ENCODE measurements around the gene TRIO.

Gene TRIO

DNA sequence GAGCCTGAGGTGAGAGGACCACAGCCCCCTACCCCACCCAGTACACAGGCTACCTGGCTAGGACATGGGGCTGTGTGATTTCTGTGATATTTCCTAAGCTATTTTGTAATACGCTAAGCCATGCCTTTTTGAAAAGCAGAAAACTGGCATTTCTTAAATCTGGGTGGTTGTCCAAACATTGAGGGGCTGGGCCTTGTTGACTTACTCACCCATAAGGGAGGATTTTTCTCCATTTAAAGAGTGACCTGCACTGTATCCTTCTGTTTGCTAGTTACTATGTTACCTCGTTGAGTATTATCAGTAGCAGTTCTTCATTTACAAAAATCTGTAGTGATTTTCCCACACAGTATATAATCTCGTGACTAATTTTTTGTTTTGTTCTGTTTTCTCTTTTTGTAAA is 321.0 kb downstream of the TRIO start:
- H3K4me3 ChIP-seq (ENCODE audit: low read length) = no peak overlapping the region
- no peaks in the 10 kb centered on the region for H3K4me1 ChIP-seq (ENCODE audit: control insufficient read depth, low read length)
- no peaks in the 10 kb centered on the region for H3K9me3 ChIP-seq (ENCODE audit: control insufficient read depth, insufficient read depth, low read length)
- no peaks in the 10 kb centered on the region for H3K79me2 ChIP-seq (ENCODE audit: control insufficient read depth, low read length)
- no peak overlapping the region for H3K27ac ChIP-seq (ENCODE audit: low read depth, low read length)
- no peaks in the 10 kb centered on the region for H3F3A ChIP-seq (ENCODE audit: control insufficient read depth, insufficient read depth)
- TF ChIP-seq CTCF (IDR thresholded peaks at IDR 0.05; ENCODE audit: low read depth, low read length, poor library complexity, severe bottlenecking) = no peak
- TF ChIP-seq EZH2phosphoT487 (IDR thresholded peaks at IDR 0.05; ENCODE audit: borderline replicate concordance, low read length) = no peak
- no peak overlapping the region for H3K4me2 ChIP-seq (ENCODE audit: low read length)
- H3K36me3 ChIP-seq (ENCODE audit: control insufficient read depth, low read length) = peaks cover 24% of the 10 kb centered on the region
- no peaks in the 10 kb centered on the region for H3K9me2 ChIP-seq (replicated peaks; ENCODE audit: control insufficient read depth, low read length)
- no peaks in the 10 kb centered on the region for H4K20me1 ChIP-seq (ENCODE audit: control insufficient read depth, insufficient read depth, low read depth, low read length)
- no peaks in the 10 kb centered on the region for H3K27me3 ChIP-seq (ENCODE audit: control insufficient read depth, low read length)

DNA sequence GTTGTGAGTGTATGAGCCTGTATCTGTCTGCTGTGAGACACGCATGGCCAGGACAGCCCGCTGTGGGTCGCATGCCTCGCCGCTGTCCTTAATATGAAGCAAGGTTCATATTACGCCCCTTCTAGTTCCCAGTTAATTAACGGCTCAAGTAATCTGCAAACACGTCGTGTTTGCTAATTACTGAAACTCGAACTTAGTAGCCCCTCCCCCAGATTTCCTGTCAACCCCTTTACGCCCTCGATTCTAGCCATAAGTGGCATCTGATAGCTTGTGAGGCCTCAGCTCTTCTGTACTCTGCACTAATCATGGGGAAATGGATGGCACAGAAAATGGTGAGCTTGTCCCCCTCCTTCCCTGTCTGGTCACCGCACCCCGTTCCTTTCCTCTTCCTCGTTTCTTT is 321.5 kb downstream of the TRIO start:
- Histone ChIP-seq H3K27ac (ENCODE audit: low read depth, low read length) (no peak overlapping the region), H4K20me1 (ENCODE audit: control insufficient read depth, insufficient read depth, low read depth, low read length) (no peaks in the 10 kb centered on the region)

DNA sequence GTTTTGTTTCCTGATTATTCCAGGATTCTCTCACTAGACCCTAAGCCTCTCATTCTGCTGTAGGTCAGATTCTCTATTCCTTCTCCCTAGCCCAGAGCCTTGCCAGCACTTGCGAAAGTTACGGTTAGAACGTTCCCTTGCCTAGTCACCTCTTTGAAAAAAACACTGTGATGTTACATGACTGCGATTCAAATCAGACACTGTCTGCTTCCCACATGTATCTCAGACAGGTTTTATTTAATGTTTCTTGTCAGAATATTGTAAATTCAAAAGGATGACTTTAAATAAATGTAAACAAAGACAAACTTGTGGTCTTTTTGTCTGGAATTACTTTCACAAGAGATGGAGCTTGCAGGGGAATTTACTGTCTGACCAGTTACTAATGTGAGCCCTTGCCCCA is 322.0 kb downstream of the TRIO start:
- Histone ChIP-seq H3K27ac (ENCODE audit: low read depth, low read length) (no peak overlapping the region), H3F3A (ENCODE audit: control insufficient read depth, insufficient read depth) (no peaks in the 10 kb centered on the region), H3K4me1 (ENCODE audit: control insufficient read depth, low read length) (no peaks in the 10 kb centered on the region), H3K9me2 (replicated peaks; ENCODE audit: control insufficient read depth, low read length) (no peaks in the 10 kb centered on the region), H3K9me3 (ENCODE audit: control insufficient read depth, insufficient read depth, low read length) (no peaks in the 10 kb centered on the region), H3K4me2 (ENCODE audit: low read length) (no peak overlapping the region), H3K79me2 (ENCODE audit: control insufficient read depth, low read length) (no peaks in the 10 kb centered on the region), H4K20me1 (ENCODE audit: control insufficient read depth, insufficient read depth, low read depth, low read length) (no peaks in the 10 kb centered on the region), H3K36me3 (ENCODE audit: control insufficient read depth, low read length) (peaks cover 24% of the 10 kb centered on the region), H3K27me3 (ENCODE audit: control insufficient read depth, low read length) (no peaks in the 10 kb centered on the region), H3K4me3 (ENCODE audit: low read length) (no peak overlapping the region)
- TF ChIP-seq EZH2phosphoT487 (IDR thresholded peaks at IDR 0.05; ENCODE audit: borderline replicate concordance, low read length) (no peak), CTCF (IDR thresholded peaks at IDR 0.05; ENCODE audit: low read depth, low read length, poor library complexity, severe bottlenecking) (no peak)

More for the DNA sequence above, 321.5 kb downstream of the TRIO start:
- Histone ChIP-seq H3K4me2 (ENCODE audit: low read length) (no peak overlapping the region), H3K9me3 (ENCODE audit: control insufficient read depth, insufficient read depth, low read length) (no peaks in the 10 kb centered on the region), H3K4me1 (ENCODE audit: control insufficient read depth, low read length) (no peaks in the 10 kb centered on the region), H3K79me2 (ENCODE audit: control insufficient read depth, low read length) (no peaks in the 10 kb centered on the region), H3F3A (ENCODE audit: control insufficient read depth, insufficient read depth) (no peaks in the 10 kb centered on the region), H3K9me2 (replicated peaks; ENCODE audit: control insufficient read depth, low read length) (no peaks in the 10 kb centered on the region), H3K4me3 (ENCODE audit: low read length) (no peak overlapping the region), H3K36me3 (ENCODE audit: control insufficient read depth, low read length) (peaks cover 24% of the 10 kb centered on the region), H3K27me3 (ENCODE audit: control insufficient read depth, low read length) (no peaks in the 10 kb centered on the region)
- TF ChIP-seq CTCF (IDR thresholded peaks at IDR 0.05; ENCODE audit: low read depth, low read length, poor library complexity, severe bottlenecking) (no peak), EZH2phosphoT487 (IDR thresholded peaks at IDR 0.05; ENCODE audit: borderline replicate concordance, low read length) (no peak)

GRCh38 chr5:14465776-14466175 is 322.6 kb downstream of the TRIO start:
- Histone ChIP-seq H3K9me2 (replicated peaks; ENCODE audit: control insufficient read depth, low read length) (no peaks in the 10 kb centered on the region), H3K36me3 (ENCODE audit: control insufficient read depth, low read length) (peaks cover 24% of the 10 kb centered on the region), H3K79me2 (ENCODE audit: control insufficient read depth, low read length) (no peaks in the 10 kb centered on the region), H3K9me3 (ENCODE audit: control insufficient read depth, insufficient read depth, low read length) (no peaks in the 10 kb centered on the region), H3K27me3 (ENCODE audit: control insufficient read depth, low read length) (no peaks in the 10 kb centered on the region), H3F3A (ENCODE audit: control insufficient read depth, insufficient read depth) (no peaks in the 10 kb centered on the region), H4K20me1 (ENCODE audit: control insufficient read depth, insufficient read depth, low read depth, low read length) (no peaks in the 10 kb centered on the region), H3K27ac (ENCODE audit: low read depth, low read length) (no peak overlapping the region), H3K4me1 (ENCODE audit: control insufficient read depth, low read length) (no peaks in the 10 kb centered on the region), H3K4me2 (ENCODE audit: low read length) (no peak overlapping the region), H3K4me3 (ENCODE audit: low read length) (no peak overlapping the region)
- TF ChIP-seq EZH2phosphoT487 (IDR thresholded peaks at IDR 0.05; ENCODE audit: borderline replicate concordance, low read length) (no peak), CTCF (IDR thresholded peaks at IDR 0.05; ENCODE audit: low read depth, low read length, poor library complexity, severe bottlenecking) (no peak)
